Panc1 (cell line): ENCODE measurements around the gene CYP2W1. TPM values are rescaled to one million over a fixed set of nuclear protein-coding genes. Genes with fewer than 3 reads are reported as not detected.
"Not testable (repeated sequence)": the region's sequence is repeated elsewhere in the genome, so short reads cannot be mapped to it uniquely, and the experiment has no call there.

Source experiments
- ATAC-seq: fragments of 200-7000 bp; cut with Tn5 transposase; 2 replicates; pipeline ENCODE4 v1.9.1; 2020; ENCODE audit warnings: mild to moderate bottlenecking, moderate library complexity
- BruUV-seq: library from RNA; stranded (reverse); fragments of 400-500 nt; replicated peaks from 2 replicates; lab custom pipeline; 2021; lab: Mats Ljungman, UMichigan
- CTCF ChIA-PET: fragments of 300-600 bp; sonication (Branson Sonifier 250); formaldehyde crosslinking; loops from one replicate; lab custom pipeline; 2022; ENCODE audit warnings: antibody characterized with exemption; lab: Charles Lee
- POLR2A ChIA-PET: fragments of 300-600 bp; sonication (Branson Sonifier 250); formaldehyde crosslinking; loops from one replicate; lab custom pipeline; 2022; ENCODE audit warnings: antibody characterized with exemption; lab: Charles Lee
- DNase-seq: peaks from one replicate; pipeline ENCODE4 v3.0.0-alpha.2; 2010; ENCODE audit warnings: low read depth, low spot score
- H3K27ac ChIP-seq: 2 replicates; pipeline ENCODE4 v1.5.1; 2011; ENCODE audit warnings: mild to moderate bottlenecking, low read length, inconsistent platforms
- H3K27me3 ChIP-seq: fragments of 200-500 bp; sonication (Bioruptor generic); 2 replicates; pipeline ENCODE4 v1.6.0; 2014; ENCODE audit warnings: low read length, inconsistent platforms; ENCODE audit not compliant: control insufficient read depth, insufficient read depth
- H3K36me3 ChIP-seq: fragments of 200-500 bp; sonication (Bioruptor generic); 2 replicates; pipeline ENCODE4 v1.5.1; 2014; ENCODE audit warnings: inconsistent platforms, mild to moderate bottlenecking, low read length, moderate library complexity; ENCODE audit not compliant: control insufficient read depth, insufficient read depth
- H3K4me1 ChIP-seq: 2 replicates; pipeline ENCODE4 v1.5.1; 2011; ENCODE audit warnings: inconsistent platforms, mild to moderate bottlenecking, low read length, moderate library complexity; ENCODE audit not compliant: control insufficient read depth, insufficient read depth
- H3K4me3 ChIP-seq, 2 experiments: 2 replicates each; pipeline ENCODE4 v1.5.1; 2011 to 2012; ENCODE audit warnings: low read depth in 2 of 2, low read length in 2 of 2, mild to moderate bottlenecking in 2 of 2, inconsistent platforms in 1 of 2, moderate library complexity in 1 of 2
- H3K9me3 ChIP-seq: fragments of 200-500 bp; sonication (Bioruptor generic); 2 replicates; pipeline ENCODE4 v1.5.1; 2014; ENCODE audit warnings: low read depth, mild to moderate bottlenecking, inconsistent platforms, low read length, moderate library complexity; ENCODE audit not compliant: control insufficient read depth, insufficient read depth
- CTCF ChIP-seq: fragments of 450-650 bp; IDR thresholded peaks from 2 replicates; pipeline ENCODE4 v1.5.1; 2017; ENCODE audit warnings: mild to moderate bottlenecking
- POLR2AphosphoS5 ChIP-seq: IDR thresholded peaks from 2 replicates; pipeline ENCODE4 v1.6.1; 2012; ENCODE audit warnings: mild to moderate bottlenecking, low read depth, low read length, moderate library complexity
- REST ChIP-seq, 2 experiments: IDR thresholded peaks; 2 replicates each; pipeline ENCODE4 v1.6.1; 2011 to 2012; ENCODE audit warnings: low read depth in 2 of 2, control low read depth in 1 of 2, low read length in 1 of 2, mild to moderate bottlenecking in 1 of 2, moderate library complexity in 1 of 2; ENCODE audit not compliant: insufficient read depth in 1 of 2
- SIN3A ChIP-seq: IDR thresholded peaks from 2 replicates; pipeline ENCODE4 v1.6.1; 2012; ENCODE audit warnings: low read depth, mild to moderate bottlenecking, low read length, moderate library complexity, borderline replicate concordance; ENCODE audit not compliant: insufficient read depth
- TCF7L2 ChIP-seq: IDR thresholded peaks from 2 replicates; pipeline ENCODE4 v1.6.1; 2011; ENCODE audit warnings: mild to moderate bottlenecking, low read depth, low read length, inconsistent platforms
- in situ Hi-C: cut with HindIII; loops from 2 replicates; pipeline ENCODE4 v1.10.0; 2016; ENCODE audit warnings: low sequenced_read_pairs, low pct_unique_long_range_greater_than_20kb
- intact Hi-C: fragments of 100-400 bp; cut with micrococcal nuclease; formaldehyde crosslinking; loops from one replicate; pipeline ENCODE4 v1.10.0; 2022; ENCODE audit not compliant: unreplicated experiment
- microRNA-seq: library from miRNA; unstranded; fragments of <30 nt; microRNA quantifications from one replicate; pipeline ENCODE4 v1.1.0, GENCODE V29; 2020; ENCODE audit not compliant: unreplicated experiment
- total RNA-seq: library from RNA; stranded (reverse); gene quantifications from one replicate; pipeline ENCODE4 v1.2.1, GENCODE V29; 2021; ENCODE audit not compliant: unreplicated experiment

The CYP2W1 gene
- total RNA-seq, 1 experiment from 2014 or later = 0.74 TPM

- CTCF ChIA-PET = no interaction called here
- DNase-seq (no peak), ATAC-seq (no peak)
- in situ Hi-C loops (no loop called here), intact Hi-C loops (no loop called here)
- H3K4me1 ChIP-seq = peaks cover 12% of the 10 kb centered on the region
- POLR2A ChIA-PET = interaction anchor here (0.6 kb wide), 1 partner anchor 193 kb away, joined by 3 read pairs; no protein-coding TSS in a partner anchor
- no TSS peak for BruUV-seq
- H3K36me3 ChIP-seq = no peaks in the 10 kb centered on the region
- no peak overlapping the region for H3K27ac ChIP-seq
- H3K27me3 ChIP-seq = no peaks in the 10 kb centered on the region
- TF ChIP-seq POLR2AphosphoS5 (no peak), CTCF (no peak), TCF7L2 (no peak), SIN3A (no peak), REST (IDR thresholded peaks at IDR 0.05; ENCODE audit: insufficient read depth in 1 of 2, low read depth in 2 of 2, low read length in 1 of 2) (no peak)
- no peak overlapping the region for H3K4me3 ChIP-seq
- no peaks in the 10 kb centered on the region for H3K9me3 ChIP-seq
Observed at GRCh38 chr7:1033546-1034145, 50.7 kb downstream of the CYP2W1 start.

DNA sequence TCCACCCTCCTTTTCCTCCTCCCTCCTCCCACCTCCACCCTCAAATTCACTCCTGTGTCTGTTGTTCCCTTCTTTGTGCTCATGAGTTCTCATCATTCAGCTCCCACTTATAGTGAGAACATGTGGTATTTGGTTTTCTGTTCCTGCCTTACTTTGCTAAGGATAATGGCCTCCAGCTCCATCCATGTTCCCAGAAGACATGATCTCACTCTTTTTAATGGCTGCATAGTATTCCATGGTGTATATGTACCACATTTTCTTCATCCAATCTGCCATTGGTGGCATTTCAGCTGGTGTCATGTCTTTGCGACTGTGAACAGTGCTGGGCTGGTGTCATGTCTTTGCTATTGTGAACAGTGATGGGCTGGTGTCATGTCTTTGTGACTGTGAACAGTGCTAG lies 51.8 kb downstream of the CYP2W1 start:
- CTCF ChIA-PET = not testable (repeated sequence)

DNA sequence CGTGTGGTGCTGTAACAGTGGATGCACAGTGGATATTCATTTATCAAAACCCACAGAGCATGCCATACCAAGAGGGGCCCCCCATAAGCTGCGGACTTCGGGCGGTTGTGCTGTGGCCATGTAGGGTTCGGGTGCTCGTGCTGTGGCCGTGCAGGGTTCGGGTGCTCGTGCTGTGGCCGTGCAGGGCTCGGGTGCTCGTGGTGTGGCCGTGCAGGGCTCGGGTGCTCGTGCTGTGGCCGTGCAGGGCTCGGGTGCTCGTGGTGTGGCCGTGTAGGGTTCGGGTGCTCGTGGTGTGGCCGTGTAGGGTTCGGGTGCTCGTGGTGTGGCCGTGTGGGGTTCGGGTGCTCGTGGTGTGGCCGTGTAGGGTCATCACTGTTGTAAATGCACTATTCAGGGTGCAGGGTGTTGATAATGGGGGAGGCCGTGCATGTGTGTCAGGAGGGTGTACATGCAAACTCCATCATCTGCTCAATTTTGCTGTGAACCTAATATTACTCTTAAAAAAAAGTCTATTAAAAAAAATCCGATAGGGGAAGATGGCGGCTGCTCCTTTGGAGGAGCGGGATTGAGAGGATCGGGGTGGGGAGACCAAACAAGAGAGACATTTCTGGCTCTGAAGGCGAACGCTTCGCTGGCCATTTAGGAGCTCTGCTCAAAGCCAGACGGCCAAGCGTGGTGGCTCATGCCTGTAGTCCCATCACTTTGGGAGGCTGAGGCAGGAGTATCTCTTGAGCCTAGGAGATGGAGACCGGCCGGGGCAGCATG lies 53.4 kb downstream of the CYP2W1 start:
- POLR2A ChIA-PET, H3K4me3 ChIP-seq, BruUV-seq, DNase-seq, H3K9me3 ChIP-seq, H3K4me1 ChIP-seq, H3K27me3 ChIP-seq, in situ Hi-C loops, intact Hi-C loops, H3K27ac ChIP-seq, CTCF ChIA-PET, H3K36me3 ChIP-seq, ATAC-seq: not testable (repeated sequence)

More for the DNA sequence above, 51.8 kb downstream of the CYP2W1 start:
- H3K9me3 ChIP-seq, H3K4me1 ChIP-seq, intact Hi-C loops, H3K27ac ChIP-seq, ATAC-seq, POLR2A ChIA-PET, DNase-seq, in situ Hi-C loops, H3K4me3 ChIP-seq, H3K36me3 ChIP-seq, H3K27me3 ChIP-seq: not testable (repeated sequence)
- BruUV-seq = TSS peak; percentile 77

Small RNAs within 50 kb of the gene (microRNA-seq; reads per million reads assigned to microRNA genes)
- 1,238 reads per million, percentile 83 among the genes with 10 or more reads in this experiment for gene MIR339

Other genes starting within 250 kb of the CYP2W1 start
- gene SUN1, start 150.7 kb upstream of the CYP2W1 start, total RNA-seq = 244 TPM
- gene GET4, start 106.6 kb upstream of the CYP2W1 start, total RNA-seq = 90.9 TPM
- 3.1 TPM for gene ADAP1, start 28.5 kb upstream of the CYP2W1 start, total RNA-seq
- gene COX19, start 7.6 kb upstream of the CYP2W1 start, total RNA-seq = 14.4 TPM
- 2.9 TPM for gene GPR146, start 61.4 kb downstream of the CYP2W1 start, total RNA-seq
- 2.9 TPM for gene GPER1, start 104.9 kb downstream of the CYP2W1 start, total RNA-seq
- 24.1 TPM for gene ZFAND2A, start 177.0 kb downstream of the CYP2W1 start, total RNA-seq
- gene UNCX, start 249.7 kb downstream of the CYP2W1 start, total RNA-seq = not detected